DOHH2 (cell line): ENCODE data around the gene IKZF2.

Experiments used
- H3F3A ChIP-seq: fragments of 200-600 bp; sonication (generic), shearing (Covaris generic); 2 replicates; pipeline ENCODE4 v1.6.0; 2016; ENCODE audit warnings: antibody characterized with exemption, mild to moderate bottlenecking; ENCODE audit not compliant: control insufficient read depth, insufficient read depth
- H3K27ac ChIP-seq: fragments of 200-600 bp; sonication (generic); 2 replicates; pipeline ENCODE4 v1.5.1; 2014; ENCODE audit warnings: low read depth, mild to moderate bottlenecking, low read length, moderate library complexity
- H3K27me3 ChIP-seq: fragments of 200-600 bp; sonication (generic); 2 replicates; pipeline ENCODE4 v1.6.1; 2014; ENCODE audit warnings: mild to moderate bottlenecking, low read length, mixed read lengths; ENCODE audit not compliant: control insufficient read depth
- H3K36me3 ChIP-seq: fragments of 200-600 bp; sonication (generic); 2 replicates; pipeline ENCODE4 v1.6.1; 2014; ENCODE audit warnings: mild to moderate bottlenecking, low read length, moderate library complexity, mixed read lengths; ENCODE audit not compliant: control insufficient read depth
- H3K4me1 ChIP-seq: fragments of 200-600 bp; sonication (generic); 2 replicates; pipeline ENCODE4 v1.6.1; 2014; ENCODE audit warnings: mild to moderate bottlenecking, low read length, mixed read lengths; ENCODE audit not compliant: control insufficient read depth
- H3K4me2 ChIP-seq: fragments of 200-600 bp; sonication (generic); 2 replicates; pipeline ENCODE4 v1.6.0; 2014; ENCODE audit warnings: mild to moderate bottlenecking, low read length, moderate library complexity
- H3K4me3 ChIP-seq: fragments of 200-600 bp; sonication (generic); 2 replicates; pipeline ENCODE4 v1.5.1; 2014; ENCODE audit warnings: mild to moderate bottlenecking, low read length, mixed read lengths
- H3K79me2 ChIP-seq: fragments of 200-600 bp; sonication (generic); 2 replicates; pipeline ENCODE4 v1.6.1; 2014; ENCODE audit warnings: mild to moderate bottlenecking, low read length, mixed read lengths; ENCODE audit not compliant: control insufficient read depth
- H3K9me2 ChIP-seq: fragments of 200-600 bp; sonication (generic); replicated peaks from 2 replicates; pipeline ENCODE4 v1.6.1; 2014; ENCODE audit warnings: mild to moderate bottlenecking, low read length, mixed read lengths; ENCODE audit not compliant: control insufficient read depth
- H3K9me3 ChIP-seq: fragments of 200-600 bp; sonication (generic); 2 replicates; pipeline ENCODE4 v1.6.1; 2014; ENCODE audit warnings: antibody characterized with exemption, low read length, mixed read lengths; ENCODE audit not compliant: control insufficient read depth, insufficient read depth
- H4K20me1 ChIP-seq: fragments of 200-600 bp; sonication (generic); 2 replicates; pipeline ENCODE4 v1.6.0; 2014; ENCODE audit warnings: low read depth, mild to moderate bottlenecking, antibody characterized with exemption, low read length, moderate library complexity; ENCODE audit not compliant: control insufficient read depth, insufficient read depth
- CTCF ChIP-seq: fragments of 200-600 bp; sonication (generic); IDR thresholded peaks from one replicate; pipeline ENCODE4 v1.5.1; 2014; ENCODE audit warnings: antibody characterized with exemption, mild to moderate bottlenecking, low read depth, low read length; ENCODE audit not compliant: poor library complexity, severe bottlenecking
- EZH2phosphoT487 ChIP-seq: fragments of 200-600 bp; sonication (generic); IDR thresholded peaks from 2 replicates; pipeline ENCODE4 v1.6.1; 2017; ENCODE audit warnings: borderline replicate concordance, mild to moderate bottlenecking, antibody characterized with exemption, low read length, moderate library complexity, mixed read lengths

Gene IKZF2

GRCh38 chr2:213188533-213188867 lies 37.1 kb upstream of the IKZF2 start:
- H3K4me3 ChIP-seq = no peak overlapping the region
- TF ChIP-seq CTCF (no peak), EZH2phosphoT487 (no peak)
- no peaks in the 10 kb centered on the region for H3K79me2 ChIP-seq
- H3K27me3 ChIP-seq = no peaks in the 10 kb centered on the region
- H3F3A ChIP-seq = no peaks in the 10 kb centered on the region
- H3K9me2 ChIP-seq = no peaks in the 10 kb centered on the region
- no peaks in the 10 kb centered on the region for H3K9me3 ChIP-seq
- no peak overlapping the region for H3K27ac ChIP-seq
- peaks cover 33% of the 10 kb centered on the region for H3K4me1 ChIP-seq
- no peaks in the 10 kb centered on the region for H3K36me3 ChIP-seq
- H3K4me2 ChIP-seq = no peak overlapping the region
- H4K20me1 ChIP-seq = no peaks in the 10 kb centered on the region

- no peaks in the 10 kb centered on the region for H3K79me2 ChIP-seq
- TF ChIP-seq CTCF (no peak), EZH2phosphoT487 (no peak)
- no peaks in the 10 kb centered on the region for H3K36me3 ChIP-seq
- no peak overlapping the region for H3K27ac ChIP-seq
- no peaks in the 10 kb centered on the region for H3K9me2 ChIP-seq
- H3K4me2 ChIP-seq = no peak overlapping the region
- peaks cover 33% of the 10 kb centered on the region for H3K4me1 ChIP-seq
- H4K20me1 ChIP-seq = no peaks in the 10 kb centered on the region
- H3K9me3 ChIP-seq = no peaks in the 10 kb centered on the region
- H3F3A ChIP-seq = no peaks in the 10 kb centered on the region
- no peaks in the 10 kb centered on the region for H3K27me3 ChIP-seq
- H3K4me3 ChIP-seq = no peak overlapping the region
Observed at GRCh38 chr2:213187833-213188532, 36.6 kb upstream of the IKZF2 start.

GRCh38 chr2:213187386-213187785 lies 36.0 kb upstream of the IKZF2 start:
- H3K27ac ChIP-seq = no peak overlapping the region

More at GRCh38 chr2:213187386-213187785, 36.0 kb upstream of the IKZF2 start:
- TF ChIP-seq CTCF = no peak
- TF ChIP-seq EZH2phosphoT487 = no peak
- Histone ChIP-seq H3F3A (no peaks in the 10 kb centered on the region), H3K79me2 (no peaks in the 10 kb centered on the region), H3K4me2 (no peak overlapping the region), H3K9me2 (no peaks in the 10 kb centered on the region), H3K27me3 (no peaks in the 10 kb centered on the region), H3K4me1 (peaks cover 33% of the 10 kb centered on the region), H4K20me1 (no peaks in the 10 kb centered on the region), H3K36me3 (no peaks in the 10 kb centered on the region), H3K4me3 (no peak overlapping the region), H3K9me3 (no peaks in the 10 kb centered on the region)
